NB4 (cell line): ENCODE data around the gene ZNF91.

Experiments used
- DNase-seq: peaks from one replicate; pipeline ENCODE4 v3.0.0; 2010; ENCODE audit warnings: low read depth
- H3K4me3 ChIP-seq: one replicate; pipeline ENCODE4 v1.5.1; 2011; ENCODE audit warnings: mild to moderate bottlenecking, low read depth, low read length, moderate library complexity
- CTCF ChIP-seq: IDR thresholded peaks from one replicate; pipeline ENCODE4 v1.5.1; 2012; ENCODE audit warnings: low read depth, low read length
- MAX ChIP-seq: IDR thresholded peaks from 2 replicates; pipeline ENCODE4 v1.6.1; 2011; ENCODE audit warnings: low read depth, low read length
- MYC ChIP-seq: IDR thresholded peaks from 2 replicates; pipeline ENCODE4 v1.6.1; 2011; ENCODE audit warnings: low read depth, low read length
- POLR2A ChIP-seq: IDR thresholded peaks from 2 replicates; pipeline ENCODE4 v1.6.1; 2011; ENCODE audit warnings: mild to moderate bottlenecking; ENCODE audit not compliant: insufficient read length; ENCODE audit errors: extremely low read depth

Gene ZNF91

GRCh38 chr19:23351806-23352205 is 43.5 kb downstream of the ZNF91 start:
- no peak for TF ChIP-seq MAX
- no peak for TF ChIP-seq MYC
- TF ChIP-seq CTCF, result no peak
- TF ChIP-seq POLR2A, result no peak
- no peak for DNase-seq
- H3K4me3 ChIP-seq, result no peak overlapping the region

- H3K4me3 ChIP-seq, result no peak overlapping the region
- DNase-seq, result no peak
- TF ChIP-seq MAX, result no peak
- TF ChIP-seq CTCF, result no peak
- TF ChIP-seq MYC, result no peak
- no peak for TF ChIP-seq POLR2A
These were observed 48.6 kb downstream of the ZNF91 start for GRCh38 chr19:23346696-23347095.

- DNase-seq, result peak; percentile 27
- no peak overlapping the region for H3K4me3 ChIP-seq
These were observed 49.4 kb downstream of the ZNF91 start for GRCh38 chr19:23345838-23346237.

GRCh38 chr19:23343434-23344010 is 51.7 kb downstream of the ZNF91 start:
- TF ChIP-seq MAX (no peak), MYC (no peak), CTCF (no peak), POLR2A (no peak)
- H3K4me3 ChIP-seq, result no peak overlapping the region
- DNase-seq, result peak; percentile 17

More at GRCh38 chr19:23345838-23346237, 49.4 kb downstream of the ZNF91 start:
- no peak for TF ChIP-seq MYC
- TF ChIP-seq POLR2A, result no peak
- TF ChIP-seq MAX, result no peak
- peak; percentile 24 for TF ChIP-seq CTCF

- DNase-seq, result no peak
- H3K4me3 ChIP-seq, result no peak overlapping the region
- TF ChIP-seq CTCF, result no peak
- TF ChIP-seq MAX, result no peak
- no peak for TF ChIP-seq POLR2A
These were observed 67.1 kb downstream of the ZNF91 start for GRCh38 chr19:23328211-23328610.
